Eye (tissue), 1 donor: Measurements from ENCODE around the gene CLCNKA.
"Not testable (repeated sequence)": the region's sequence is repeated elsewhere in the genome, so short reads cannot be mapped to it uniquely, and the experiment has no call there.

Experiments
- DNase-seq: peaks from one replicate; pipeline ENCODE4 v3.0.0-alpha.2; 2015

The CLCNKA gene

DNA sequence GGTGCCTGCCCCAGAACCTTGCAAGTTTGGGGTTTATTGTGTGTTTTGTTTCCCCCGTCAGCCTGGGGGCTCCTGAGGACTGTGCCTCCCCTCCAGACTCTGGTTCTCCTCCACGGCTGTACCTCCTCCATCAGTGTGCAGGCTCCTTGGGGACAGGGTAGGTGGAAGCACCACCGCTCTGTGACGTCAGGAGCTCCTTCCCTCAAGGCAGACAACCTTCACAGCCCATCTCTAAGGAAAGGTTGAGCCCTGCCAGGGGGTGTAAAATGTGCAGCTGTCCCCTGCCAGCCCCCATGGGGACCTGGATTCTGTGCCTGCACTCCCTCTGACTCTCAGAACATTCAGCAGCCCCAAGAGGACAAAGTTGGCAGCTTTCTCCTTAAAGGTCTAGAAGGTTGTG, 3.5 kb upstream of the CLCNKA start:
- DNase-seq = no peak

DNA sequence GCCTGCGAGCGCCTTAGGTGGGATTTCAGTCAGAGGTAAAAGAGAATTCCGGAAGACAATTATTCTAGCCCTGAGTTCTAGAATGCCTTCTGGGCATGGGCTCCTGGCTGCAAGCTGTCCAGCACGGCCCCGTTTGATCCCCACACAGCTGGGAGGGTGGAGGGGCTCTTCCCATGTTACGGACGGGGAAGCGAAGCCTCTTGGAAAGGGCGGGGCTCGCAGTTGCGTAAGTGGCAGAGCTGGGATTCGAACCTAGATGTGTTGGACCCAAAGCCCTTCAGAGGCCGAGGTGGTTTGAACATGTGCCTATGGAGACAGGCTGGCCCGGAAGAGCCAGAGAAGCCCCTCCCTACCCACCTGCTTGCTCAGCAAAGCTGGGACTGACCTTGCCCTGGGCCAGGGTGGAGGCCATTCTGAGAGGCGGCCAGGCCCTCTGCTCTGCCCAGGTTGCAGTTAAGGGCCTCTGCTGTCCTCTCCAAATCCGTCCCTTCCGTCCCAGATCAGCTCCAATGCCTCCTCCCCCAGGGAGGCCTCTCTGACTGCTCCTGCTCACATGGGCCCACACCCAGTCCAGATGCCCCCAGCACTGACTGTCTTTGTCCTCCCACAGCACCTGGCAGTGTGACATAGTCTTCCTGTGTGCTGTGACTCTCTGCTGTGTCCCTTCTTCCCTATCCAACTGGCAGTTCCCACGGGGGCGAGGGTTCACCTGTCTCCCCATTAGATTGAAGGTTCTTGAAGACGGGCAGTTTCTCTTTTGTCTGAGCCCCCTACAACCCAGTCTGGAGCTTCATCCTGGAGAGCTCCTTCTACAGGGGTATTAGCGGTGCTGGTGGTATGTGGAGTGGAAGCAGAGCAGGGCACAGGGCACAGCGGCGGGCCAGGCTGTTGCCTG, 2.8 kb upstream of the CLCNKA start:
- DNase-seq = peak; percentile 45

DNA sequence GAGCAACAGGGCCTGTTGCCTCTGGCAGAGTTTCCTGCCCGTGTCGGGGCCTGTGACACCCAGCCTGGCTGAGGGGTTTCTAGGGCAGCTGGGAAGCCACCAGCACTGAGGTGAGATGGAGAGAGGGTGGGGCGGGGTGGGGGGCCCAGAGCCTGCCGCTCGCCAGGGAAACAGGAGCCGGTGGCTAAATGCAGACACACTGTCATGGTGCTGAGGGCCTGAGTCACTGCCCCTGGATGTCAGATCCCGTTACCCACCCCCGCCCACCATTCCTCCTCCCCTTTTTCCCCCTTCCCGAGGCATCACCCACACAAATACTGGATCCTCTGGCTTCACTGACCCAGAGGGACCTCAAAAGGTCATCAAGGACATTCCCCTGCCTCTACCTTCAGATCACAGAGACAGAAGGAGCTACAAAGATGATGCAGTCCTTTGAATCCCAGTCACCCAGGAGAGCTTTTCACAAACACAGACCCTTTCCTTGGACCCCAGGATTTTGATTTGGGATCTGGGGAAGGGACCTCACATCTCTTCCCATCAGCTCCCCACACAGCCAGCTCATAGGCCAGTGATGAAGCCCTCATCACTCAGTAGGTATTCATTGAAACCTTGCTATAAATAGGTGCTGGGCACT, 2.1 kb upstream of the CLCNKA start:
- no peak for DNase-seq

DNA sequence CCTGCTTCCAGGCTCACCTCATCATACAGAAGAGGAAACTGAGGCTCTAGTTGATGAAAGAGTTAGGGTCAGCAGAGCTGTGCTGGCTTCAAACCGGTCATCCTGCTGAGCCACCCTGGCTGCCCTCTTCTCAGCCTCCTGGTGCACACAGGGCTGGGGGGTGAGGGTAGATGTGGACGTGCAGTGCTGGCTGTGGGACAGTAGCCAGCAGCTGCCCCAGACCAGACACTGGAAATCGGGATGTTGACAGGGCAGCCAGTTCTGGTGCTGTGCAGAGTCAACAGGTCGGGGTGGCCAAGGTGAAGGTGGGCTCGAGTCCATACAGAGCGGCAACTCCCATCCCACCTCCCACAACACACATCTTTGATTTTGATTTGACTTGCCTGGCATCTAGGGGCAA, 1.5 kb upstream of the CLCNKA start:
- no peak for DNase-seq

DNA sequence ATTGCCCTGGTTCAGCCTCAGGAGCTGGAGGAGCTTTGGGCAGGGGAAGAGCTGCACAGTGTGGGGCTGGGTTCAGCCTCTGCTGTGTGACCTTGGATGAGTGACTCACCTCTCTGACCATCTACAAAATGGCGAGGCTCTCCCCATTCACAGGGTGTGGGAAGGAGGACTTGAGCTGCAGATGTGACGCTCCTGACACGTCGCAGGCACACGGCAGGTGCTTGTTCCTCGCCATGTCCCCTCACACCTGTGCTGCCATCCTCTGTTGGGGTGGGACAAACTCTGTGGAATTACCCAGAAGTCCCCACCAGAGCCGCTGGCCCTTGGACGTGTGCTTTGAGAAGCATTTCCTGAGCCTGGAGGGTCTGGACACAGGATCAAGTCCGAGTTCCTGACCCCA, 958 bp upstream of the CLCNKA start:
- DNase-seq = not testable (repeated sequence)

DNA sequence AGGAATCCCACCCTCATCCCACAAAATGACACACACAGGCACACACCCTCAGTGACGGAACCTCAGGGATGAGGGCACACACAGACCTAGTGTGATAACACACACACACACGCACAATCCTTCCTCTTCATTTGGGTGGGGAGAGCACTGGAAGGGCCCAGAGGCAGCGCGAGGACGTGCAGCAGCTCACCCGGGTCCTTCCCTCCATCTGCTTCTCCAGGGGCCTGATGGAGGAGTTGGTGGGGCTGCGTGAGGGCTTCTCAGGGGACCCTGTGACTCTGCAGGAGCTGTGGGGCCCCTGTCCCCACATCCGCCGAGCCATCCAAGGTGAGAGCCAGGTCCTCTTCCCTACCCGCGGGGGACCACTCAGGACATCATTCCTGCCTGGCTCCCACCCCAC, 557 bp downstream of the CLCNKA start:
- DNase-seq = no peak

DNA sequence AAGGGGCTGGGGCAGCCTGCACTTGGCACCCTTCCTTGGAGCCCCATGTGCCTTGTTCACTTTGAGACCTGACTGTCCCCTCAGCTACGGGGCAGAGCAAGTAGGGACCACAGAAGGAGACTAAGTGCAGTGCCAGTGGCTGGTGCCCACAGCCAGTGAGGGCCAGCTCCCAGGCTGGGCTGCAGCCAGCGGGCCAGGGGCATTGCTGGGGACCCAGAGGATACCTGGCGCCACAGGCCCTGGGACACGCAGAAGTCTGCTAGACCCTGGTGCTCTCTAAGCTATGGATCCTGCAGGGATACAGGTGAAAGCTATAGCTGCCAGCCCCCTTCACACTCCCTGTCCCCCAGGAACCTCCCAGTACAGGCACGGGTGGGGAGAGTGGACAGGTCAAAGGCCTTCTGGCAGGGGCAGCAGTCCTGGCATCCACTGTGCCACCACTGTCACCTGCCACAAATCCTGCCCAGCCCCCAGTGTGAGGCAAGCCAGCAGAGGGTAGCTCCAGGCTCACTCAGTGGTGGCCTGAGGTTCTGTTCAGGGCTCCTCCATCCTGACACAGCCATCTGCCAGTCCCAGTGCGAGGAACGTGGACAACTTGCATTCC, 1.3 kb downstream of the CLCNKA start:
- DNase-seq = no peak

DNA sequence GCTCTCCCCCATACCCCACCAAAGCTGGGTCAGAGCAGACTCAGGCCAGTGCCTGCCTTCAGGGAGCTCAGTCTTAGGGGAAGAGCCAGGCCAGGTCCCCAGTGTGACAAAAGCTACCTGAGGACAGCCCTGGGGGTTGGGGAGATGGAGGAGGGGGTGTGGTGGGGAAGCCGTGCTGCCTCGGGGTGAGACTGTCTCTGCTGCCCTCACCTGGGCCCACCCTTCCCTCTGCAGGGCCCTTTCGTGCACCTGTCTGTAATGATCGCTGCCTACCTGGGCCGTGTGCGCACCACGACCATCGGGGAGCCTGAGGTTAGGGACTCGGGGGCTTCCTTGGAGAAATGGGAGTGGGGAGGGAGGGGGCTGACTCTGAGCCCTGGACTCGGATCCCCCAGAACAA, 4.5 kb downstream of the CLCNKA start:
- not testable (repeated sequence) for DNase-seq

DNA sequence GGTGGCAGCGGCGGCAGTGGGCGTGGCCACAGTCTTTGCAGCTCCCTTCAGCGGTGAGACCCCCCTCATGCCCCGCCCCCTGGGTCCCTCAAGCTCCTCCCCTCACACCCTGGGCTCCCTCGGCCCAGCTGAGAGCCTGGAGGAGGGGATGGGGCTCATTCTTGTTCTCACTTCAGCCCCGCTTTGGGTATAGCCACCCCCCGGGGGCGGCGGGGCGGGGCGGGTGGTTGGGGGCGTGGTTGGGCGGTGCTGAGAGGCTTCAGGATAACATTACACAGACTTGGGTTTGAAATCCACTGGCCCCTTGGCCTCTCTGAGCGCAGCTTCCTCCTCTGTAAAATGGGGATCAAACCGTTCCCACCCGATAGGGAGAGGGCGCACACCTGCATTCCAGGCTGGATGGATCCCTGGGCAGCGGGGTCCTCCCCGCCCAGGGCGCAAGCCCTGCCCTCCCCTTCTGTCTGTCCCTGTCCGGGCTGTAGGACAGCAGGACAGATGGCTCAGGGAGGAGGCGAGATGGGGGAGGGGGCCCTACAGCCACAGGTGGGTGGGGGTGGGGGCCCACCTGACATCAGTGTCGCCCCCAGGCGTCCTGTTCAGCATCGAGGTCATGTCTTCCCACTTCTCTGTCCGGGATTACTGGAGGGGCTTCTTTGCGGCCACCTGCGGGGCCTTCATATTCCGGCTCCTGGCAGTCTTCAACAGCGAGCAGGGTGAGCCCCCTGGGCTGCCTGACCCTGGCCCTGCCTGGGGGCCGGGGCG, 5.1 kb downstream of the CLCNKA start:
- DNase-seq = peak; percentile 87

DNA sequence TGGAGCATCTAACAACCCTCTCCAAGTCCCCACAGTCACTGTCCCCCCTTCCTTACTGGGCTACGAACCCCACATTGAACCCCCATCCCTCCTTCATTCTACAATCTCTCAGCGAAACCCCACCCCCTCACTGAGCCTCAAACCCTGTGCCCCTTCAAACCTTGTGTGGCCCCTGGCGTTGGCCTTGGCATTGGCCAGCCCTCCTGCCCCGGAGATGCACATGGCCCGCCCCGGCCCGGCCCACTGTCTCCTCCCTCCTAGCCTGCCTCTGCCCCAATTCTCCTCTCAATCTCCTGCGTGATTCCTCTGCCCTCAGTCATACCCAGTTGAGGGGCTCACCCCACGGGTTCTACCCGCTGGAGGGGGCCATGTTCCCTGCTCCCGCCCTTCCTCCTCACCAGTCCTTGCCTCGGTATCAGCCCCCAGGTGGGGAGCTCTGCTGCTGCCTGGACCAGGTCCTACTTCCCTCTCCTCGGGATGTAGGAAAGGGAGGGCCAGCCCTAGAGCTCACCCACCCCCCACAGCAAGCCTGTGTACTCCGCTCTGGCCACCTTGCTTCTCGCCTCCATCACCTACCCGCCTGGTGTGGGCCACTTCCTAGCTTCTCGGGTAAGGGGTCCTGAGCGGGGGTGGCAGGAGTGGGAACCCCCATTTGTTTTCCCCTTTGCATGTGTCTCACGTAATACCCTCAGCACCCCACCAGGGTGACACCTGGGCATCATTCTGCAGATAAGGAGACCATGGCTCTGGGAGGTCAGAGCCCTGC, 6.6 kb downstream of the CLCNKA start:
- no peak for DNase-seq

DNA sequence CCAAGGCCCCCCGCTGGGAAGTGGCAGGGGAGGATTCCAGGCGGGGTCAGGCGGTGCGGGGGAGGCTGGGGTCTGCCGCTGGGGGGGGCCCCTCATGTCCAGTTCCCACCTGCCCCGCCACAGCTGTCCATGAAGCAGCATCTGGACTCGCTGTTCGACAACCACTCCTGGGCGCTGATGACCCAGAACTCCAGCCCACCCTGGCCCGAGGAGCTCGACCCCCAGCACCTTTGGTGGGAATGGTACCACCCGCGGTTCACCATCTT, 7.1 kb downstream of the CLCNKA start:
- not testable (repeated sequence) for DNase-seq

DNA sequence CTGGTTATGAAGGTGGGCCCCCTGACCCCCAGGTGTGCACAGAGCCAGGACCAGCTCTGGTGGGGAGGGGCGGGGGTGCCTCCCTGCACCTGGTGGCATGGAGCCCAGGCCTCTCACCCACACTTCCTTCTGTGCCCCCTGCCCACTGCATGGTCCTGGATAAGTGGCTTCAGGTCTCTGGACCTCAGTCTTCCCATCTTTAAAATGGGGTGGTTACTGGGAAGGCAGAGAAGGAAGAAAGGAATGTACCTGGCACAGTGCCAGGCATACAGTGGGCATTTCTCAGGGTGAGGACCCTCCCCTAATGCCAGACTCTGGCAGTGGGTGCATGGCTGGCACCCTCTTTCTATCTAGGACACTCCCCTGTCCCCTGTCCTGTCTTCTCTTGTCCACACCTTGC, 7.5 kb downstream of the CLCNKA start:
- no peak for DNase-seq

DNA sequence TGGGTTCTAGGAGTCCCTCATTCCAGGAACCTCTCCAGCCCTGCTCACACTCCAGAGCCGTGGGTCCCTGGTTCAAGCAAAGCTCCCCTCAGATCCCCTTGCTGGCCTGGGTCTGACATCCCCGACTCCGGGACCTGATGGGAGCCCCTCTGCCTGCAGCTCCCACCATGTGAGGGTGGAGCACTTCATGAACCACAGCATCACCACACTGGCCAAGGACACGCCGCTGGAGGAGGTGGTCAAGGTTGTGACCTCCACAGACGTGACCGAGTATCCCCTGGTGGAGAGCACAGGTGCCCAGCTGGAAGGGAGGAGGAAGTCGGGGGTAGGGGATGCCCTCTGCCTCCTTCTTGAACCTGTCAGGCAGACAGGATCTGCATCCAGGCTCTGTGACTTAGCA, 9.7 kb downstream of the CLCNKA start:
- no peak for DNase-seq

DNA sequence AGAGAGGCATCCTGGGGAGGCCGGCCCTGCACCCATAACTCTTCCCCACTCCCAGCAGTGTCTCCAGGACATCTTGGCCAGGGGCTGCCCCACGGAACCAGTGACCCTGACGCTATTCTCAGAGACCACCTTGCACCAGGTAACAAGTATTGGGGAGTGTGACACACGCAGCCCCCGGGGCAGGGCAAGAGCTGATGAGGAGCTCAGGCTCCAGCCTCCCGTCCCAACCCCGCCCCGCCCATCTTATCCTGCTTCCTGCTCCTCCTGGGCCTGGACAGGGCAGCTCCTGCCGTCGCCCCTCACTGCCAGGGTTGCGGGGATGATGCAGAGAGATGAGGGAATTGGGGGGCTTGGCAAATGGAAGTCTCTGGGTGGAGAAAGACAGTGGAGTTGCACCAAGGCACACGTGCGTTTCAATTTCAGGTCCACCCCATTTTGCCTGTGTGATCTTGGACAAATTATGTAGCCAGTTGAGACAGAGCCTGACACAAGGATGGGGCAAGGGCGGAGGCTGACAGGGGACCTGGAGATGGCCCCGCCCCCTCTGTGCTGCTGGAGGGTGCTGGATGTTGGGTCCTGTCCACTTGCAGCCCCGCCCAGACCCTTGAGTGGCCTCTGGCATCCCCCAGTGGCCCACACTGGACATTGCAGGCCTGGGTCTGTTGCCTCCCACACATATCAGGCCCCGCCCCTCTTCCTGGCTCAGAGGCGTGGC, 10.7 kb downstream of the CLCNKA start:
- DNase-seq = peak; percentile 94

DNA sequence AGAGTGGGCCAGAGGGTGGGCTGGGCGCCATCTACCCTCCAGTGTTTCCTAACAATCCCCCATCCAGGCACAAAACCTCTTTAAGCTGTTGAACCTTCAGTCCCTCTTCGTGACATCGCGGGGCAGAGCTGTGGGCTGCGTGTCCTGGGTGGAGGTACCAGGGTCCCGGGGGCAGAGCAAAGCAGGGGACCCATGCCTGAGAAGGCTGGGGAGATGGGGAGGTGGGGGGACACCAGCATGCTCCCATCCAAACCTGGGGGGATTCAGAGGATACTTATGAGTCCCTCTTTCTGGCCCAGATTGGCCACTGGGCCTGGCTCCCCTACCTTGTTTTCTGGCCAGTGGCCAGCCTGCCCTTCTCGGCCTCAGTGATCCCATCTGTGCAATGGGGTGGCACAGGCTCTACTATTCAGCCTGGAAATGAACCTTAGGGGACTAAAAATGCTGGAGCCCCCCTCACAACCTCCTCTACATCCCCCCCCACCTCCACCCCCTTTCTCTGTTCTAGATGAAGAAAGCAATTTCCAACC, 11.3 kb downstream of the CLCNKA start:
- not testable (repeated sequence) for DNase-seq

DNA sequence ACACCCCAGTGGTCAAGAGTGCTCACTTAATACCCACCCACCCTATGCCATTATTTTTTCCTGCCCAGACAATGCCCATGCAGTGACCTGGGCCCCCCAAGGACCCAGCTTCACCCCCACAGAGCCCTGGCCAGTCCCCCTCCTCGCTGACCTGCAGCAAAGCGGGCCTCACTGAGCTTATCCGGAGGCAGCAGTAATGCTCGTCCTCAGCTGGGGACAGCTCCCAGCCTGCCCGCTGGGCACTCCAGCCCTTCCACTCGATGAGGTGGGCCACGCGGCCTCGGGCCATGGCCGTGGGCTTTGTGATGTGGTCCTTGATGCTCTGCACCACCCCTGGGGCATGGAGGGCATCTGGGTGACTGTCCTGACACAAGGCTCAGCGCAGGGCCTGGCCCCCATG, 14.6 kb downstream of the CLCNKA start:
- not testable (repeated sequence) for DNase-seq

DNA sequence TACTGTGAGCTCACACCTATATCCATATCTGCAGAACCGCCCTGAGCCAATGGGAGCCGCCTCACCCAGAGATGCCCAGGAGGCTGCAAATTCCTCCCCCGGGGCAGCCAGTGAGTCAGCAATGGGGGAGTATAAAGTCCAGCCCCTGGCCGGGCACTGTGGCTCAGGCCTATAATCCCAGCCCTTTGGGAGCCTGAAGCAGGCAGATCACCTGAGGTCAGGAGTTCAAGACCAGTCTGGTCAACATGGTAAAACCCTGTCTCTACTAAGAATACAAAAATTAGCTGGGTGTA, 16.7 kb downstream of the CLCNKA start:
- no peak for DNase-seq

DNA sequence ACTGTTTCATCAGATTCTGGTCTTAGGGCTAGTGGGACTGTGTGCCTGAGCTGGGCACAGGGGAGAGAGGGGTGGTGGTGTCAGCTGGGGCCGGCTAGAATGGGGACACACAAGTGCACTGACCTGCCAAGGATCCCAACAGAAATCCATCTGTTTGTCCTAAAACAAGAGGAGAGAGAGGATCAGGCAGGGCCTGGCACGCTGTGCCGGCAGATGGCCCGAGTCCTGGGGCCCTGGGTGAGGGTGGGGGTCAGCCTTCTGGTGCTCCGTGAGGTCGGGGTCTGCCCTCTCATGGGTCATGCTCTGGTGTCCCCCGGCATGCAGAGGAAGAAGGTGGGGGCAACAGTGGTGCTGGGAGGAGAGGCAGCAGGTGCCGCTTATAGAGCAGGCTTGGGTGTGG, 18.0 kb downstream of the CLCNKA start:
- DNase-seq = not testable (repeated sequence)

DNA sequence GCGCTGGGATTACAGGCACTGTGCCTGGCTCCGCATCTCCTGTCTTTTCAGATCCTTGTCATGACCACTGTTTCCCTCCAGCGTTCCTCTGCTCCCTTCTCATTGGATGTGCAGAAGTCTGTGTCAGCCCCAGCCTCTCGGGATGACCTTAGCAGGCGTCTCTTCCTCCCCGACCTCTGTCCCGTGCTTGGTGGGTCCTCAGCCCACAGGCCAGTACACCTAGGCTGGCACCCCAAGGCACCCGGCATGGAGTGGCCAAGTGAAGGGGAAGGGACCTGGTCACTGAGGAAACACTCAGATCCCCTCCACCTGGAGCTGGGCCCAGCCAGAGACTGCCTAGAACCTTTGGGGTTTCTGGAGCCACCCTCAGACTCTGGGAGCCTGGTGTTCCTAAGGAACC, 19.4 kb downstream of the CLCNKA start:
- no peak for DNase-seq

DNA sequence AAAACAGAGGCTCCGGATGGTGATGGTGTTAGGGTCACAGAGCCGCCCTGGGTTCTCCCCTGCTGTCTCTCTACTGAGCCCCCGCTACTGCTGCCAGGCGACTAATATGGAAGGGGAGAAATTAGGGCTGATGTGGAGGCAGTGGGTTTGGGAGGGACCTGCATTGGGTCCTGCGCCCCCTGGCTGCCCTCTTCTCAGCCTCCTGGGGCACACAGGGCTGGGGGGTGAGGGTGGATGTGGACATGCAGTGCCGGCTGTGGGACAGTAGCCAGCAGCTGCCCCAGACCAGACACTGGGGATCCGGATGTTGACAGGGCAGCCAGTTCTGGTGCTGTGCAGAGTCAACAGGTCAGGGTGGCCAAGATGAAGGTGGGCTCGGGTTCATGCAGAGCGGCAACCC, 20.3 kb downstream of the CLCNKA start:
- no peak for DNase-seq

DNA sequence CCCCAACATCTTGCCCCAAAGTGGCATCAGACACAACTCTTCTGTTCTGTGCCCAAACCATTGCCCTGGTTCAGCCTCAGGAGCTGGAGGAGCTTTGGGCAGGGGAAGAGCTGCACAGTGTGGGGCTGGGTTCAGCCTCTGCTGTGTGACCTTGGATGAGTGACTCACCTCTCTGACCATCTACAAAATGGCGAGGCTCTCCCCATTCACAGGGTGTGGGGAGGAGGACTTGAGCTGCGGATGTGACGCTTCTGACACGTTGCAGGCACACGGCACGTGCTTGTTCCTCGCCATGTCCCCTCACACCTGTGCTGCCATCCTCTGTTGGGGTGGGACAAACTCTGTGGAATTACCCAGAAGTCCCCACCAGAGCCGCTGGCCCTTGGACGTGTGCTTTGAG, 20.8 kb downstream of the CLCNKA start:
- DNase-seq = not testable (repeated sequence)

DNA sequence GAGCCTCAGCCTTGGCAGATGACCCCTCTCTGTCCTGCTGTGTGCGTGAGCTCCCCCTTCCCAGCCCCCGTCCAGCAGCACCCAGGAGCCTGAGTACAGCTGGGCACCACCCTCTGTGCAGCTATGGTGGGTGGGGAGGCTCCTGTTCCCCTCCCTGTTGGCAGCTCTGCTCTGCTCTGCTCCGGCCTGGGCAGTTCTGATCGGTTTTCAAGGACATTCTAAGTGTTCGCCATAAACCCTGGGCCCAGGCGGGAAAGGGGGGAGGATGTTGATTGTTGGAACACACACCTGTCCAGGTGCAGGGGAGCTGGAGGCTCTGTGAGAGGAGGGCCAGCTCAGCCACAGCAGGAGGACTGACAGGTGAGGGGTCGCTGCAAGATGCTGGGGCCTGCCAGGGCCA, 21.7 kb downstream of the CLCNKA start, which contains the start of gene CLCNKB:
CLCNKB (plus strand) TSS at position 262 of the 400 bp plus-strand sequence. CDS start 711 bp downstream, outside the sequence.
- no peak for DNase-seq
